Fibroblast of skin of left biceps (primary cell): Measurements from ENCODE around the gene F2RL1.
"Not testable (repeated sequence)": the region's sequence is repeated elsewhere in the genome, so short reads cannot be mapped to it uniquely, and the experiment has no call there.

Experiments
- DNase-seq, 2 experiments: peaks; one replicate each; pipeline ENCODE4 v3.0.0-alpha.2; 2013; ENCODE audit warnings: low read depth in 2 of 2

F2RL1 gene

DNA sequence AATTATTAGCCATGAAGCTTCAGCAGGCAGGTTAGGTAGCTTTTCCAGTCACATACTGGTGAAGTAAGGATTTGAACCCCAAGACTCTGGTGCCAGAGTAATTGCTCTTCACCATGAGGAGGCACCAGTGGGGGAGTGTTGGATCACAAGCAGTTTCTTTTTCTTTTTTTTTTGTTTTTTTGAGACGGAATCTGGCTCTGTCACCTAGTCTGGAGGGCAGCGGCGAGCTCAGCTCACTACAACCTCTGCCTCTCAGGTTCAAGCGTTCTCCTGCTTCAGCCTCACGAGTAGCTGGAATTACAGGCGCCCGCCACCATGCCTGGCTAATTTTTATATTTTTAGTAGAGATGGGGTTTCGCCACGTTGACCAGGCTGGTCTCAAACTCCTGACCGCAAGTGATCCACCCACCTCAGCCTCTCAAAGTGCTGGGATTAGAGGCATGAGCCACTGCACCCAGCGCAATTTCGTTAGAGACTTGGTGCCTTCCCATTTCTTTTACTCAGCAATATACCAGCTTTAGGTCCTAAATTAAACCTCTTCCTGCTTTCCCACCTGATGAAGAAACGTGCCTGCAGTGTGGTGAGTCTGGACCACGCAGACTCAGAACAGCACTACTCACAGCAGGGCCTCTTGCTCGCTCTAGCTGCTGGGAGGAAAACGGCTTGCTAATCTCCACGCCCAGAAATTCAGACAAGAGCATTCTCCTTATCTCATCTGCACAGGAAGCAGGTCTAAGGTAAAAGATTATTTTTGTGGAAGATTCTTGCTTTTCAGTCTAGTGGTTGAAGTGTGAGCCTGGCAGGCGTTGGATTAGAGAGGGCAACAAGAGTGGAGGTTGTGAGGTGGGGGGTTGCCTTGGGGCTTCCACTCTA lies 30.8 kb downstream of the F2RL1 start, which contains the start of gene S100Z:
S100Z (plus strand) TSS at position 596 of the 873 bp plus-strand sequence. CDS start 25,346 bp downstream, outside the sequence.
- DNase-seq: no peak

DNA sequence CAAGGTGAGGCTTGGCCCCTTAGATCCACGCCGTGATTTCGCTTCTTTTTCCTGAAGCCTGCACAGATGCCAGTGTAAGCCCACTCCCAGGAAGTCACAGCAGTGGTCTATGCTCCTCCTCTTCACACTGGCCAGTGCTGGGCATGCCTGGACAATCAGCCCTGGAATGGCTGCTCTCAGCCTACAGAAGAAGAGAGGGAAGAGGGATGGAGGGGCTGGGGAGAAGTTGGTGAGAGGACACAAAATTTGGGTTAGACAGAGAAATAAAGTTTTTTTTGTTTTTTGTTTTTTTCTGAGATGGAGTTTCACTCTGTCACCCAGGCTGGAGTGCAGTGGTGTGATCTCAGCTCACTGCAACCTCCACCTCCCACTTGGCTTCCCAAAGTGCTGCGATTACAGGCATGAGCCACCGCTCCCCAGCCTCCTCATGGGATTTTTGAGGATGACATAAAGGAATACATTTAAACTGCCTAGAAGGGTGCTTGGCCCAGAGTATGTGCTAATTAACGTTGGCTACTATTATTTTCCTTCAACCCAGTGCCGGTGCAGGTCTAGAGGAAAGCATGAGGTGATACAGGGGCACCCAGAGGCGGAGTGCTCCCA lies 31.8 kb downstream of the F2RL1 start:
- no peak for DNase-seq

DNA sequence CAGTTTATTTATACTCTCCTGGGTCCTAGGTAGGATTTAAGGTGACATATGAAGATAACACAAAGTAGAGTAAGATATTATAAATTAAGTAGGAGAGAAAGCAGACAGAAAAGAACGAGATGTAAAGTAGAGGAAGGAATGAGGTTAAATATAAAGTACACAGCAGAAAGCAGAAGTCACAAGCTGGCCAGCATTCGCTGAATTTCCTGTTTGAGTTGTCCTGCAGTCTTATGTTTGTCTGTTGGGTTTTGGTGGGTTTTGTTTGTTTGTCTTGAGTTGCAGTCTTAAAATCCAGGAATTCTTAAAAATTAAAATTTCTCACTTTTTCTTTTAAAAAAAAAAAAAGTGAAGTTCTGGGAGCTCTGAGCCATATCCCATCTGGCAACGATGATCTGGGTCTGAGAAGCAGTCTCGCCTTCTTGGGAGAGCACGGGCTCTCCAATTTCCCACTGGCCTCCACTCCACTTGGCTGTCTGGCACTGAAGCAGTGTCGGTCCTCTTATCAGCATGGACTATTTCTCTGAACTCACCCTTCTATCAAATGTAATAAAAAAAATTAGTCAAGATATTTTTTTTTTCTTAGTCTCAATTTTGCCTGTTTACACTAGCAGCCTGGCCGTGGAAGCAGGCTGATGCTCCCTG lies 33.0 kb downstream of the F2RL1 start:
- DNase-seq: no peak

DNA sequence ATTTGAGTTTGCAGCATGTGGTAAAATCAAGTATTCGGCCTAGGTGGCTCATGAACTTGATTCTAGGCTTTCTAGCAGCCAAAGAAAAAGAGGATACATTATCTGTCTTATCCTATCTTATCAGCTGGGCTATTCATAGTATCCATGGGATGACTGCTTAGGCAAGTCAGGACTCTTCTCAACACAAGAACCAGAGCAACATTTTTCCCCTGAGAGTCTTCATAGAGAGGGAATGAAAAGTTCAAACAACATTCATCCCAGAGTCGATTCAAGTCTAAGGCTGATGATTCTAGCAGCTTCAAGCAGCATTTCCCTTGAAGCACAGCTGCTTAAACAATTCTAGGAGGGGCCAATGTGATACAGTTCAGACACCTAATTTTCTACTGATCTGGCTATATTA lies 33.9 kb downstream of the F2RL1 start:
- no peak for DNase-seq

DNA sequence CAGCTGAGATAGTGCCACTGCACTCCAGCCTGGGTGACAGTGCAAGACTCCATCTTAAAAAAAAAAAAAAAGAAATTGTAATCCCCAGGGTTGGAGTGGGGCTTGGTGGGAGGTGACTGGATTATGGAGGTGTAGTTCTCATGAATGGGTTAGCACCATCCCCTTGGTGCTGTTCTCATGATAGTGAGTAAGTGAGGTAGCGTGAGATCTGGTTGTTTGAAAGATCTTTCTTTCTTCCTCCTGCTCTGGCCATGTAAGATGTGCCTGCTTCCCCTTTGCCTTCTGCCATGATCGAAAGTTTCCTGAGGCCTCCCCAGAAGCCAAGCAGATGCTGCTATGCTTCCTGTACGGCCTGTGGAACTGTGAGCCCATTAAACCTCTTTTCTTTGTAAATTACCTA lies 34.9 kb downstream of the F2RL1 start:
- not testable (repeated sequence) for DNase-seq

DNA sequence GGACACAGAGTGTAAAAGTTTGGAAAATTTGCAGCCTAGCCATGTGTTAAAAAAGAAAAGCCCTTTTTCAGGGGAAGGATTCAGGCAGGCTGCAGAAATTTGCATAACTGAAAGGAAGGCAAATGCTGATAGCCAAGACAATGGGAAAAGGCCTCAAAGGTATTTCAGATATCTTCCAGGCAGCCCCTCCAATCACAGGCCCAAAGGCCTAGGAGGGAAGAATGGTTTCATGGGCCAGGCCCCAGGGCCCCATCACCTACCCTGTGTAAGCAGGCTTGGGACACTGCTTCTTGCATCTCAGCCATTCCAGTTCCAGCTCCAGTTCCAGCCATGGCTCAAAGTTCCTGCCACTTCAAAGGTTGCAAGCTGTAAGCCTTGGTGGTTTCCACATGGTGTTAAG lies 35.8 kb downstream of the F2RL1 start:
- no peak for DNase-seq

DNA sequence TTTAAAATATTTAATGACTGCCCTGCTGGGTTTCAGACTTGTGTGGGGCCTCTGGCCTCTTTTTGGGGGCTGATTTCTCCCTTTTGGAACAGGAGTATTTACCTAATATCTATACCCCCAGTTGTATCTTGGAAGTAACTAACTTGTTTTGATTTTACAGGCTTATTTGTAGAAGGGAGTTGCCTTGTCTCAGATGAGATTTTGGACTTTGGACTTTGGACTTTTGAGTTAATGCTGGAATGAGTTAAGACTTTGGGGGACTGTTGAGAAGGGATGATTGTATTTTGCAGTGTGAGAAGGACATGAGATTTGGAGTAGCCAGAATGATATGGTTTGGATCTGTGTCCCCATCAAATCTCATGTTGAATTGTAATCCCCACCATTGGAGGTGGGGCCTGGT lies 36.7 kb downstream of the F2RL1 start:
- not testable (repeated sequence) for DNase-seq

DNA sequence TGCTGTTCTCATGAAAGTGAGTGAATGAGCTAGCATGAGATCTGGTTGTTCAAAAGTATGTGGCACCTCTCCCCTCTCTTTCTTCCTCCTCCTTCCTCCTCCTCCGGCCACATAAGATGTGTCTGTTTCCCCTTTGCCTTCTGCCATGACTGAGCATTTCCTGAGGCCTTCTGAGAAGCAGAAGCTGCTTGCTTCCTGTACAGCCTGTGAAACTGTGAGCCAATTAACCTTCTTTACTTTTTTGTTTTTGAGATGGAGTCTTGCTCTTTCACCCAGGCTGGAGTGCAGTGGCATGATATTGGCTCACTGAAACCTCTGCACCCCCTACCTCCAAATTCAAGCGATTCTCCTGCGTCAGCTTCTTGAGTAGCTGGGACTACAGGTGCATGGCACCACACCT lies 37.1 kb downstream of the F2RL1 start:
- no peak for DNase-seq

DNA sequence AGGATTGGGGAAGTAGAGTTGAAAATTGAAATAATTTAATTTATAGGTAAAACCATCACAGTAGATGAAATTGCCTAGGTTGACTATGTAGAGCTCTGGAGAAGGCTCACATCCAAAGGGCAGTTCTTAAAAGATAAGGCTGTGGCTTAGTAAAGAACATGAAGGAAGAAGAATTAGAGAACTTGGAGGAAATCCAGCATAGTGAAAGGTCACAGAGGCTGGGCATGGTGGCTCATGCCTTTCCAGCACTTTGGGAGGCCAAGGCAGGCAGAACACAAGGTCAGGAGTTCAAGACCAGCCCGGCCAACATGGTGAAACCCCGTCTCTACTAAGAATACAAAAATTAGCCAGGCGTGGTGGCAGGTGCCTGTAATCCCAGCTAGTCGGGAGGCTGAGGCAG lies 38.0 kb downstream of the F2RL1 start:
- DNase-seq: not testable (repeated sequence)

DNA sequence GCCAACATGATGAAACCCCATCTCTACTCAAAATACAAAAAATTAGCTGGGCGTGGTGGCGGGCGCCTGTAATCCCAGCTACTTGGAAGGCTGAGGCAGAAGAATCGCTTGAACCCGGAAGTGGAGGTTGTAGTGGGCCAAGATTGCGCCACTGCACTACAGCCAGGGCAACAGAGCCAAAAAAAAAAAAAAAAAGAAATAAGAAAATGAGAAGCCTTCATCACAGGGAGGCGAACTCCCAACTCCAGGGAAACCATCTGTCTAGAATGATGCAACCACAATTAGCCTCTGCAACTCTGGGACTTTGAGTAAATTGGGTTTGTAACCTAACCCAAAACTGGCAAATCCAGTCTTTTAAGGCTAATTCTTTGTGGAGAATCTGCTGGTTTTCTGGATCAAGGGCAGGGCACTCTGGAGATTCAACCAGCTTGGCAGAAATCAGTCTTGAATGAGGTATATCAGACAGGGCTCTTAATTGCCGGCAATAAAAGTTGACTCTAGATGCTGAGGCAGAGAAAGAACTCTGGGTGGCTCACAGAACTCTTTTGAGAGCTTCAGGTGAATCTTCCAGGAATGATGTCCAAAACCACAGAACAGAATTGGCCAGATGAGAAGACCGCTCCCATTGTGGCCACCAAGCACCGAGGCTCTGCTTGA lies 40.9 kb downstream of the F2RL1 start:
- no peak for DNase-seq

DNA sequence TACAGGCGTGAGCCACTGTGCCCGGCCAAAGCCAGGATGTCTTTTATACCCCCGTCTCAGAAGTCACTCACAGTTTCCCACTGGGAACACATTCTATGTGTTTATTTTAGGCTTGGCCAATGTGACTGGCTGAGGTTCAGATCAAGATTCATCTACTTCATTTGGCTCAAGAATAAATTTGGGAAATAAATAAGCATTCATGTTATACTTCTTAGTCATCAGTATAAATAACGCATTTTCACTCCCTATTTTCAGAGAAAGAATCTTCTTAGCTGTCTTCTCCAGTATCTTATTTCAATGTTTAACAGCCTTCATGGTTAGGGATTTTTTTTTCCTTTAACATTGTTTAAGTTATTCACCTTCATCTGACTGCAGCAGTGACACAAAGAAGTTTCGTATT lies 42.8 kb downstream of the F2RL1 start:
- DNase-seq: no peak

DNA sequence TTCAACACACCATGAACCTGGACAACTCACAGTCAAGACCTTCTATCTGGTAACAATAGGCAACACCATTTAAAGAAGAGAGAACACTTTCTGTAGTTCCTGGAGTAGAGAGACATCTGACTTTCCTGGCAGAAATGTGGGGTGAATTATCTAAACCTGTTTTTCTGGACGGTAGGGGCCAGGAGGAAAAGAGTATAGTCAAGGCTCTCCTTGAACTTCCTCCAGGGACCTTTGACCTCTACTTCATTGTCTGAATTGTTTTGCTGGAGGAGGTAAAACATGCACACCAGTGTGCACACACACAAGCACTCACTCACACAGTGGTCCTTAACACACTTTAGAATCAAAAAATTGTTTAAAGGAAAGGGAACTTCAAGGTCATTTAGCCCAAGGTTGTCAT lies 44.2 kb downstream of the F2RL1 start:
- no peak for DNase-seq

DNA sequence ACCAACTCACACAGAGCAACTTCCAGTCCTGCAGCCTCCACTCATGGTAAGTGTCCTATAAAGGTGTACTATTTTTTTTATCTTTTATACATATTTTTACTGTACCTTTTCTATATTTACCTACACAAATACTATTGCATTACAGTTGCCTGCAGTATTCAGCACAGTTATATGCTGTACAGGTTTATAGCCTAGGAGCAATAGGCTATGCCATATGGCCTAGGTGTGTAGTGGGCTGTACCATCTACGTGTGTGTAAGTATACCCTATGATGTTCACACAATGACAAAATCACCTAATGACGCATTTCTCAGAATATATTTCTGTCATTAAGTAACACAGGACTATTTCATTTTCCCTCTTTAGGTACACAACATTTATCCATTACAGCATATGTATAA lies 47.7 kb downstream of the F2RL1 start:
- no peak for DNase-seq

DNA sequence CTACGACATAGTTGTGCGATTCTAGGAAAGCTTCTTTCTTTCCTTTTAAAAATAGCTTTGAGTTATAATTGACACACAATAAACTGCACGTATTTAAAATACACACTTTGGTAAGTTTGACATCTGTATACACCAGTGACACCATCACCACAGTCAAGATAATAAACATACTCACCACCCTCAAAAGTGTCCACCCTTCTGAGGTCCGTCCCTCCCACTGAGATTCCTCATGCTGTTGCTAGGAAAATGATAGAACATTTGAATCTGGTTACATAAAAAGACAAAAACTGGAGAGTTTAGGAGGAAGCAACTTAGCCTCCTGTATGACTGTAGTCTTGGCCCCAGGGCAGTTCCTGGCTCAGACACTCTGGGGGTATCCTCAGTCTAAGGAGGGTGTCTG lies 48.2 kb downstream of the F2RL1 start:
- DNase-seq: no peak

DNA sequence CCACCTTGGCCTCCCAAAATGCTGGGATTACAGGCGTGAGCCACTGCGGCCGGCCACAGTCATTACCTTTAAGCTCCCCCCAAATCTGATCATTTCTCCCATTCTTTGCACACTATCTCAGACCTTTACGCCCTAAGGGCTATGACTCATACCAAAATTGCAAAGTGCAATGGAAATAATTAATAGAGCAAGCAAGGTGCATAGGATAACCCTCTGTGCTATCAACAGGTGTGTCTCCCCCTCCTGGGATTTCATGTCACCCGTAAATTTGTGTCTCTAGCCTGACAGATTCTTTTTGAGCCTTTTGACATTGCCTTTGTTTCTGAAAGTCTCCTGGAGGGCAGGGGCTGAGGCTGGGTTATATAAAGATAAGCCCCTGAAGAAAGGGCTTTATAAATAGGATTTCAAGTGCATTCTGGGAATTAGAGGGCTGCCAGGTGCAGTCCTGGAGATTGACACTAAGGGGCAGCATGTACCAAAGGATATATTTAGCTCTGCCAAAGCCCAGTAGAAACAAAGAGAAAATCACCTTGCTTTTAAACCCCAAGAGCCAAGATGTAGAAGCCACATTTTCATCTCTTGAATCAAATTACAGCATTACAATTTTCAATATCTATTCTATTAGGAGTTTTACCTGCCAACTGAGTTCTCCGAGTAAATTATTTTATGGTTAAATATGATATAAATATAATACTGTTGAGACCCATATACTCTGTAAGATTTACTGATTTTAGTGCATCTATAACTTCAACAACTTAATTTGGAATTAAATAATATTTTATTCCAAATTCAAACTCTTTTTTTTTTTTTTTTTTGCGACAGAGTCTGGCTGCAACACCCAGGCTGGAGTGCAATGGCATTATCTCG lies 49.2 kb downstream of the F2RL1 start:
- peak; percentile 16 to 28 for DNase-seq

DNA sequence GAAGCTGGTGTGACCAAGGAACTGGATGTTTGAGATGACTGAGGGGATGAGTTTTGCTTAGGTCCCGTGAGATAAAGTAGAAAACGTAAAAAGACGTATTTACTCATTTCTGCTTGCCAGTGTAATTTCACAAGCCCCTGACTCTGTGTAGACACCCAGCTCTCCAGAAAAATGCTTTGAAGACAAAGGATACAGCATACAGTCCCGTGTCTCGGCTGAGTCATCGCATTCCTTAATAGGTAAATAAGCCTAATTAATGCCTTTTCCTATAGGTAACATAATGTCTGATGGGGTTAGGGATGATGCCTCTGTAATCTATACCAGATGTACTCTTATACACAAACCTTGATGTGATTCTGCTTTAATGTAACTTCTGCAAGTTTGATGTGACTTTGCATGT lies 51.2 kb downstream of the F2RL1 start:
- DNase-seq: no peak

DNA sequence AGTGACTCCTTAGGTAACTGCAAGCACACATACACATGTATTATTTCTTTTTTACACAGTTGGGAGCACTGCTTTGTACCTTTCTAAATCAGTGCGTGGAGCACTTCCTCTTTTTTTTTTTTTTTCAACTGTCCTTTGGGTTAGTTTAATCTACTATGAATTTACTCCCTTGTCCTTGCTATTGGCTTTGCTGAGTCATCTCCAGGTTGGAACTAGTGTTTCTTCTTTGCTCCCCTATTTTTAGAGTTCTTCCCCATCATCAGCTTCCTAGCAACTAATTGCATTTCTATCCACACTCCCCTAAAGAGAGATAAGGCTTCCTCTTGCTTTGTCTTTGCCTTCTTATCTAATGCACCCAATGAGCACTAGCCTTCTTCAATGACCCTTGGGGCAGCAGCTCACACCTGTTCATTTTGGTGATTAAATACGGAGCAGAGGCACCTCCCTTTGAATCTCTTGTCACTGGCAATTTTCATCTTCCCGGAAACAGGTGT lies 55.3 kb downstream of the F2RL1 start:
- no peak for DNase-seq
